Activated gamma-delta T cell treated with anti-CD3 and anti-CD28 coated beads, Interleukin-2, amount 50 U/mL, for 16 hours (primary cell): ENCODE data around the gene TMEM186.
"Not testable (repeated sequence)": the region's sequence is repeated elsewhere in the genome, so short reads cannot be mapped to it uniquely, and the experiment has no call there.

Experiments used
- DNase-seq: peaks from one replicate; pipeline ENCODE4 v3.0.0-alpha.2; 2020; ENCODE audit warnings: low read depth

TMEM186 gene

GRCh38 chr16:8812162-8812843, 14.9 kb upstream of the TMEM186 start:
- DNase-seq: no peak

GRCh38 chr16:8808613-8809353, 11.3 kb upstream of the TMEM186 start:
- DNase-seq: no peak

- DNase-seq: no peak
Measured at GRCh38 chr16:8808009-8808408, 10.6 kb upstream of the TMEM186 start.

- DNase-seq: no peak
Measured at GRCh38 chr16:8807189-8807588, 9.8 kb upstream of the TMEM186 start.

- no peak for DNase-seq
Measured at GRCh38 chr16:8806272-8806983, 9.0 kb upstream of the TMEM186 start.

- DNase-seq: no peak
Measured at GRCh38 chr16:8804313-8804712, 6.9 kb upstream of the TMEM186 start.

- not testable (repeated sequence) for DNase-seq
Measured at GRCh38 chr16:8803733-8804132, 6.3 kb upstream of the TMEM186 start.

GRCh38 chr16:8801701-8802100, 4.3 kb upstream of the TMEM186 start:
- no peak for DNase-seq

- DNase-seq: no peak
Measured at GRCh38 chr16:8798535-8799157, 1.2 kb upstream of the TMEM186 start.

GRCh38 chr16:8798174-8798527, 712 bp upstream of the TMEM186 start:
- DNase-seq: no peak

GRCh38 chr16:8796469-8797363, 723 bp downstream of the TMEM186 start:
- no peak for DNase-seq

- DNase-seq: no peak
Measured at GRCh38 chr16:8795818-8796217, 1.6 kb downstream of the TMEM186 start.

GRCh38 chr16:8795091-8795490, 2.3 kb downstream of the TMEM186 start:
- no peak for DNase-seq

GRCh38 chr16:8788578-8789172, 8.8 kb downstream of the TMEM186 start:
- no peak for DNase-seq

- not testable (repeated sequence) for DNase-seq
Measured at GRCh38 chr16:8786316-8786715, 11.1 kb downstream of the TMEM186 start.

- no peak for DNase-seq
Measured at GRCh38 chr16:8785408-8785807, 12.0 kb downstream of the TMEM186 start.

- no peak for DNase-seq
Measured at GRCh38 chr16:8782673-8783072, 14.8 kb downstream of the TMEM186 start.

- no peak for DNase-seq
Measured at GRCh38 chr16:8781797-8782196, 15.6 kb downstream of the TMEM186 start.

- no peak for DNase-seq
Measured at GRCh38 chr16:8777217-8777616, 20.2 kb downstream of the TMEM186 start.

GRCh38 chr16:8776129-8776584, 21.3 kb downstream of the TMEM186 start:
- DNase-seq: no peak

GRCh38 chr16:8775359-8775758, 22.1 kb downstream of the TMEM186 start:
- DNase-seq: no peak
